HS-5 (cell line): Measurements from ENCODE around the gene FOXD3.
"Not testable (repeated sequence)": the region's sequence is repeated elsewhere in the genome, so short reads cannot be mapped to it uniquely, and the experiment has no call there.

Experiments
- DNase-seq: peaks from one replicate; pipeline ENCODE4 v3.0.0-alpha.2; 2012; ENCODE audit warnings: low read depth

The FOXD3 gene

GRCh38 chr1:63321066-63321784 is 1.1 kb upstream of the FOXD3 start:
- no peak for DNase-seq

- DNase-seq = no peak
Measured at GRCh38 chr1:63321785-63322113, 618 bp upstream of the FOXD3 start.

- no peak for DNase-seq
Measured at GRCh38 chr1:63322944-63323864, 837 bp downstream of the FOXD3 start.

- no peak for DNase-seq
Measured at GRCh38 chr1:63323865-63324778, 1.8 kb downstream of the FOXD3 start.

- DNase-seq = no peak
Measured at GRCh38 chr1:63324779-63325119, 2.4 kb downstream of the FOXD3 start.

- no peak for DNase-seq
Measured at GRCh38 chr1:63325279-63325985, 3.1 kb downstream of the FOXD3 start.

- no peak for DNase-seq
Measured at GRCh38 chr1:63326106-63326472, 3.7 kb downstream of the FOXD3 start.

- no peak for DNase-seq
Measured at GRCh38 chr1:63326473-63327380, 4.4 kb downstream of the FOXD3 start.

- no peak for DNase-seq
Measured at GRCh38 chr1:63327417-63328054, 5.2 kb downstream of the FOXD3 start.

- DNase-seq = no peak
Measured at GRCh38 chr1:63328122-63328521, 5.8 kb downstream of the FOXD3 start.

GRCh38 chr1:63328781-63329180 is 6.4 kb downstream of the FOXD3 start:
- DNase-seq = no peak

- DNase-seq = no peak
Measured at GRCh38 chr1:63329621-63330330, 7.4 kb downstream of the FOXD3 start.

GRCh38 chr1:63330331-63330916 is 8.1 kb downstream of the FOXD3 start:
- no peak for DNase-seq

- DNase-seq = no peak
Measured at GRCh38 chr1:63342402-63342801, 20.0 kb downstream of the FOXD3 start.

GRCh38 chr1:63343922-63344321 is 21.6 kb downstream of the FOXD3 start:
- no peak for DNase-seq

GRCh38 chr1:63350320-63350719 is 28.0 kb downstream of the FOXD3 start:
- no peak for DNase-seq

- no peak for DNase-seq
Measured at GRCh38 chr1:63352736-63353135, 30.4 kb downstream of the FOXD3 start.

GRCh38 chr1:63356234-63356633 is 33.9 kb downstream of the FOXD3 start:
- DNase-seq = not testable (repeated sequence)

- DNase-seq = no peak
Measured at GRCh38 chr1:63359561-63359960, 37.2 kb downstream of the FOXD3 start.
